MM.1S (cell line): ENCODE results near the gene CDC14A.

Experiments
- EZH2 ChIP-seq: fragments of 300-600 bp; sonication (generic); optimal IDR thresholded peaks from 2 replicates; pipeline ENCODE3; 2017; ENCODE audit warnings: low read depth, mild to moderate bottlenecking, antibody characterized with exemption, low read length, mixed read lengths
- EZH2phosphoT487 ChIP-seq: fragments of 300-600 bp; sonication (generic); IDR thresholded peaks from 2 replicates; pipeline ENCODE4 v1.6.1; 2018; ENCODE audit warnings: antibody characterized with exemption, low read length
- TF ChIP-seq, protein P1 (sequence below): fragments of 300-600 bp; sonication (generic); IDR thresholded peaks from 2 replicates; pipeline ENCODE4 v1.5.1; 2016; ENCODE audit warnings: antibody characterized with exemption, low read length, mixed read lengths

GRCh38 chr1:100511773-100512172, 159.5 kb downstream of the CDC14A start:
- TF ChIP-seq EZH2 (no peak), EZH2phosphoT487 (no peak)
- TF ChIP-seq, protein P1, sequence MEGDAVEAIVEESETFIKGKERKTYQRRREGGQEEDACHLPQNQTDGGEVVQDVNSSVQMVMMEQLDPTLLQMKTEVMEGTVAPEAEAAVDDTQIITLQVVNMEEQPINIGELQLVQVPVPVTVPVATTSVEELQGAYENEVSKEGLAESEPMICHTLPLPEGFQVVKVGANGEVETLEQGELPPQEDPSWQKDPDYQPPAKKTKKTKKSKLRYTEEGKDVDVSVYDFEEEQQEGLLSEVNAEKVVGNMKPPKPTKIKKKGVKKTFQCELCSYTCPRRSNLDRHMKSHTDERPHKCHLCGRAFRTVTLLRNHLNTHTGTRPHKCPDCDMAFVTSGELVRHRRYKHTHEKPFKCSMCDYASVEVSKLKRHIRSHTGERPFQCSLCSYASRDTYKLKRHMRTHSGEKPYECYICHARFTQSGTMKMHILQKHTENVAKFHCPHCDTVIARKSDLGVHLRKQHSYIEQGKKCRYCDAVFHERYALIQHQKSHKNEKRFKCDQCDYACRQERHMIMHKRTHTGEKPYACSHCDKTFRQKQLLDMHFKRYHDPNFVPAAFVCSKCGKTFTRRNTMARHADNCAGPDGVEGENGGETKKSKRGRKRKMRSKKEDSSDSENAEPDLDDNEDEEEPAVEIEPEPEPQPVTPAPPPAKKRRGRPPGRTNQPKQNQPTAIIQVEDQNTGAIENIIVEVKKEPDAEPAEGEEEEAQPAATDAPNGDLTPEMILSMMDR, result no peak
